ENCODE results near the gene FOXD1.

FOXD1 gene

GRCh38 chr5:73483676-73484075, 35.1 kb upstream of the FOXD1 start:
- no peak for TF ChIP-seq EZH2phosphoT487 (IDR thresholded peaks at IDR 0.05; ENCODE audit: borderline replicate concordance, low read length)
- TF ChIP-seq CTCF (IDR thresholded peaks at IDR 0.05; ENCODE audit: low read depth, low read length, poor library complexity, severe bottlenecking), result no peak

DNA sequence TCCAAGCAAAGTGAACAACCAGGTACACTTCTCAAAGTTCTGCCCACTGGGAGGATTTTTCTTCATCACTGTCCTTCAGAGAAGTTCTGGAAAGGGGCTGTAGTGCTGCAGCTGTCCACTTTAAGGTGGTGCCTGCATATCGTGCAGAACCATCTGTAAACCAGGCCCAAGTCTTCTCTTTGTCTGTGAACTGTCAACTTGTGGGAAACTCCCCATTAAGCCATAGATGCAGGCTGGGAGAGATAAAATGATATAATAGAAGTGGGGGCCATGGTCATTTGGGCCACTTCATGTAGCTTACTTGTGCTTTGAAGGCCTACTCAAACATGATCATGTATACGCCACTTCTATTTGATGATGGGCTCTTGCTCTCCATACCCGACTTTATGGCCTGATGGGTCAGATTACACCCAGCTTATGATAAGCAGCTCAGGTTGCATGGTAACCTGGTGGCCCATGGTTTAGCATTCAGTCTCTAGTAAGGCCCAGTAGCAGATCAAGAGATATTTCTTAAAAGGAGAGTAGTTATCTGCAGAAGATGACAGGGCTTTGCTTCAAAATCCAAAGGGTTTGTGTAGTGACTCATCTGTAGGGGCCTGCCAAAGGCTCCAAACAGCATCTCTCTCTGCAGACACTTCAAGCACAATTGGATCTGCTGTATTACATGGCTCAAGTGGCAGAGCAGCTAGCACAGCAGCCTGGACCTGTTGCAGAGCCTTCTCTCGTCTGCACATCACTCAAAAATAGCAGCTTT, 34.0 kb upstream of the FOXD1 start:
- H3K4me2 ChIP-seq (ENCODE audit: low read length), result no peak overlapping the region
- H3K9me3 ChIP-seq (ENCODE audit: control insufficient read depth, insufficient read depth, low read length), result no peaks in the 10 kb centered on the region
- no peak overlapping the region for H3K27ac ChIP-seq (ENCODE audit: low read depth, low read length)

More at GRCh38 chr5:73483676-73484075, 35.1 kb upstream of the FOXD1 start:
- no peak overlapping the region for H3K4me3 ChIP-seq (ENCODE audit: low read length)
- H3K9me3 ChIP-seq (ENCODE audit: control insufficient read depth, insufficient read depth, low read length), result no peaks in the 10 kb centered on the region
- no peaks in the 10 kb centered on the region for H3K4me1 ChIP-seq (ENCODE audit: control insufficient read depth, low read length)
- no peaks in the 10 kb centered on the region for H3K36me3 ChIP-seq (ENCODE audit: control insufficient read depth, low read length)
- H3F3A ChIP-seq (ENCODE audit: control insufficient read depth, insufficient read depth), result no peaks in the 10 kb centered on the region
- H4K20me1 ChIP-seq (ENCODE audit: control insufficient read depth, insufficient read depth, low read depth, low read length), result no peaks in the 10 kb centered on the region
- peaks cover 6% of the 10 kb centered on the region for H3K27me3 ChIP-seq (ENCODE audit: control insufficient read depth, low read length)
- no peaks in the 10 kb centered on the region for H3K9me2 ChIP-seq (replicated peaks; ENCODE audit: control insufficient read depth, low read length)
- no peak overlapping the region for H3K4me2 ChIP-seq (ENCODE audit: low read length)
- no peaks in the 10 kb centered on the region for H3K79me2 ChIP-seq (ENCODE audit: control insufficient read depth, low read length)
- no peak overlapping the region for H3K27ac ChIP-seq (ENCODE audit: low read depth, low read length)

GRCh38 chr5:73480500-73480899, 31.9 kb upstream of the FOXD1 start:
- TF ChIP-seq EZH2phosphoT487 (IDR thresholded peaks at IDR 0.05; ENCODE audit: borderline replicate concordance, low read length) (no peak), CTCF (IDR thresholded peaks at IDR 0.05; ENCODE audit: low read depth, low read length, poor library complexity, severe bottlenecking) (no peak)
- no peaks in the 10 kb centered on the region for H3K36me3 ChIP-seq (ENCODE audit: control insufficient read depth, low read length)
- H3K9me3 ChIP-seq (ENCODE audit: control insufficient read depth, insufficient read depth, low read length), result no peaks in the 10 kb centered on the region
- H3K9me2 ChIP-seq (replicated peaks; ENCODE audit: control insufficient read depth, low read length), result no peaks in the 10 kb centered on the region
- H3K27me3 ChIP-seq (ENCODE audit: control insufficient read depth, low read length), result peaks cover 9% of the 10 kb centered on the region
- H3K79me2 ChIP-seq (ENCODE audit: control insufficient read depth, low read length), result no peaks in the 10 kb centered on the region
- no peaks in the 10 kb centered on the region for H3F3A ChIP-seq (ENCODE audit: control insufficient read depth, insufficient read depth)
- H3K4me1 ChIP-seq (ENCODE audit: control insufficient read depth, low read length), result no peaks in the 10 kb centered on the region
- H3K4me3 ChIP-seq (ENCODE audit: low read length), result no peak overlapping the region
- H3K27ac ChIP-seq (ENCODE audit: low read depth, low read length), result no peak overlapping the region
- H3K4me2 ChIP-seq (ENCODE audit: low read length), result no peak overlapping the region
- no peaks in the 10 kb centered on the region for H4K20me1 ChIP-seq (ENCODE audit: control insufficient read depth, insufficient read depth, low read depth, low read length)

More for the DNA sequence above, 34.0 kb upstream of the FOXD1 start:
- Histone ChIP-seq H3K36me3 (ENCODE audit: control insufficient read depth, low read length) (no peaks in the 10 kb centered on the region), H3K79me2 (ENCODE audit: control insufficient read depth, low read length) (no peaks in the 10 kb centered on the region), H3K4me1 (ENCODE audit: control insufficient read depth, low read length) (no peaks in the 10 kb centered on the region), H3F3A (ENCODE audit: control insufficient read depth, insufficient read depth) (no peaks in the 10 kb centered on the region), H3K4me3 (ENCODE audit: low read length) (no peak overlapping the region), H3K27me3 (ENCODE audit: control insufficient read depth, low read length) (peaks cover 6% of the 10 kb centered on the region), H3K9me2 (replicated peaks; ENCODE audit: control insufficient read depth, low read length) (no peaks in the 10 kb centered on the region), H4K20me1 (ENCODE audit: control insufficient read depth, insufficient read depth, low read depth, low read length) (no peaks in the 10 kb centered on the region)
- TF ChIP-seq EZH2phosphoT487 (IDR thresholded peaks at IDR 0.05; ENCODE audit: borderline replicate concordance, low read length) (no peak), CTCF (IDR thresholded peaks at IDR 0.05; ENCODE audit: low read depth, low read length, poor library complexity, severe bottlenecking) (no peak)

Data from DOHH2 (cell line).